Prostate gland (tissue), 2 donors: ENCODE results near the gene CHMP6. TPM values are rescaled to one million over a fixed set of nuclear protein-coding genes. Genes with fewer than 3 reads are reported as not detected.

Experiments used
- DNase-seq: peaks from one replicate; pipeline ENCODE4 v3.0.0-alpha.2; 2019; ENCODE audit warnings: low spot score
- H3K27ac ChIP-seq, 2 donors: fragments of 200-600 bp; sonication (generic); 2 replicates each; pipeline ENCODE4 v1.5.1; 2017 to 2019
- H3K27me3 ChIP-seq: fragments of 200-600 bp; sonication (generic); replicated peaks from 2 replicates; pipeline ENCODE4 v1.5.1; 2019; ENCODE audit not compliant: insufficient read depth
- H3K36me3 ChIP-seq, 2 donors: fragments of 200-600 bp; sonication (generic); 1 replicate in 1 of 2; 2 replicates in 1 of 2; pipeline versions ENCODE4 v1.5.1 to v1.8.1; 2017 to 2019
- H3K4me1 ChIP-seq: fragments of 200-600 bp; sonication (generic); replicated peaks from 2 replicates; pipeline ENCODE4 v1.5.1; 2019
- H3K4me3 ChIP-seq, 2 donors: fragments of 200-600 bp; sonication (generic); 2 replicates each; pipeline ENCODE4 v1.5.1; 2017 to 2019
- H3K9me3 ChIP-seq: fragments of 200-600 bp; sonication (generic); 2 replicates; pipeline ENCODE4 v1.5.1; 2017
- POLR2A ChIP-seq: fragments of 450-650 bp; IDR thresholded peaks from one replicate; pipeline ENCODE4 v1.6.1; 2016; ENCODE audit warnings: antibody characterized with exemption, mild to moderate bottlenecking
- POLR2AphosphoS5 ChIP-seq: sonication (generic); formaldehyde crosslinking; IDR thresholded peaks from one replicate; pipeline ENCODE4 v1.6.1; 2017; ENCODE audit warnings: antibody characterized with exemption
- WGBS: methylation state at CpG from one replicate; pipeline ENCODE4 v1.1.5; 2018; 5-methylcytosine and 5-hydroxymethylcytosine counted together
- intact Hi-C: fragments of 100-400 bp; cut with DNase I; formaldehyde crosslinking; loops from one replicate; pipeline ENCODE4 v1.14.2; 2022
- total RNA-seq, 2 donors: library from RNA; depleted of rRNA; stranded (reverse); fragments of >200 nt; gene quantifications; one replicate each; pipeline ENCODE4 v1.1.0, GENCODE V29; 2016
- TF ChIP-seq, protein P1 (sequence below), 4 experiments: fragments of 200-600 bp in 2 of 4; fragments of 450-650 bp in 2 of 4; sonication (generic) in 2 of 4; IDR thresholded peaks; 1 replicate in 3 of 4; 2 replicates in 1 of 4; pipeline ENCODE4 v1.5.1; 2016 to 2019; ENCODE audit warnings: antibody characterized with exemption in 4 of 4, mild to moderate bottlenecking in 2 of 4, moderate library complexity in 2 of 4

The CHMP6 gene
- total RNA-seq, 2 donors from 2014 or later, result 30.6 to 35.3 TPM

DNA sequence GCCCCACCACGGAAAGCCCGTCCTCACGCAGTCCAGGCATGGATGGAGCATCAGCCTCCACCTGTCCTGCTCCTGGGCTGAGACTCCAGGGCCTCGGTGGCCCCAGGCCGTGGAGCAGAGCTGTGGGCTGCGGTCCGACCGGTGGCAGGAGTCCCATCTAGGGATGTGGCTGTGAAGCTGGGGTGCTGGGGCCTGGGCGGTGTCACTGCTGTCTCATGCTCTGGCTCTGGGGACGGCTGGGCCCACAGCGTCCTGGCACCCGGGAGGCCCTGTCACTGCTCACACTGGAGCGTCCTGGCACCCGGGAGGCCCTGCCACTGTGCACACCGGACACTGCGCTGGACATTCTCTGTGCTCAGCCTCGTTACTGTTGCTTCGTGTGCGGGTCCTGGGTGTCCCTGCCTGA is 51.7 kb downstream of the CHMP6 start:
- TF ChIP-seq POLR2A (no peak), POLR2AphosphoS5 (no peak)
- TF ChIP-seq, protein P1, sequence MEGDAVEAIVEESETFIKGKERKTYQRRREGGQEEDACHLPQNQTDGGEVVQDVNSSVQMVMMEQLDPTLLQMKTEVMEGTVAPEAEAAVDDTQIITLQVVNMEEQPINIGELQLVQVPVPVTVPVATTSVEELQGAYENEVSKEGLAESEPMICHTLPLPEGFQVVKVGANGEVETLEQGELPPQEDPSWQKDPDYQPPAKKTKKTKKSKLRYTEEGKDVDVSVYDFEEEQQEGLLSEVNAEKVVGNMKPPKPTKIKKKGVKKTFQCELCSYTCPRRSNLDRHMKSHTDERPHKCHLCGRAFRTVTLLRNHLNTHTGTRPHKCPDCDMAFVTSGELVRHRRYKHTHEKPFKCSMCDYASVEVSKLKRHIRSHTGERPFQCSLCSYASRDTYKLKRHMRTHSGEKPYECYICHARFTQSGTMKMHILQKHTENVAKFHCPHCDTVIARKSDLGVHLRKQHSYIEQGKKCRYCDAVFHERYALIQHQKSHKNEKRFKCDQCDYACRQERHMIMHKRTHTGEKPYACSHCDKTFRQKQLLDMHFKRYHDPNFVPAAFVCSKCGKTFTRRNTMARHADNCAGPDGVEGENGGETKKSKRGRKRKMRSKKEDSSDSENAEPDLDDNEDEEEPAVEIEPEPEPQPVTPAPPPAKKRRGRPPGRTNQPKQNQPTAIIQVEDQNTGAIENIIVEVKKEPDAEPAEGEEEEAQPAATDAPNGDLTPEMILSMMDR (IDR thresholded peaks at IDR 0.05), result no peak
- Histone ChIP-seq H3K27ac (peak overlapping the region; percentile 90 to 95), H3K9me3 (no peaks in the 10 kb centered on the region), H3K4me1 (peaks cover 61% of the 10 kb centered on the region), H3K27me3 (no peaks in the 10 kb centered on the region), H3K36me3 (no peaks in the 10 kb centered on the region), H3K4me3 (no peak overlapping the region)
- intact Hi-C loops, result no loop called here
- DNase-seq, result no peak
- 82% methylated on average over 16 of the region's 19 CpGs for WGBS

DNA sequence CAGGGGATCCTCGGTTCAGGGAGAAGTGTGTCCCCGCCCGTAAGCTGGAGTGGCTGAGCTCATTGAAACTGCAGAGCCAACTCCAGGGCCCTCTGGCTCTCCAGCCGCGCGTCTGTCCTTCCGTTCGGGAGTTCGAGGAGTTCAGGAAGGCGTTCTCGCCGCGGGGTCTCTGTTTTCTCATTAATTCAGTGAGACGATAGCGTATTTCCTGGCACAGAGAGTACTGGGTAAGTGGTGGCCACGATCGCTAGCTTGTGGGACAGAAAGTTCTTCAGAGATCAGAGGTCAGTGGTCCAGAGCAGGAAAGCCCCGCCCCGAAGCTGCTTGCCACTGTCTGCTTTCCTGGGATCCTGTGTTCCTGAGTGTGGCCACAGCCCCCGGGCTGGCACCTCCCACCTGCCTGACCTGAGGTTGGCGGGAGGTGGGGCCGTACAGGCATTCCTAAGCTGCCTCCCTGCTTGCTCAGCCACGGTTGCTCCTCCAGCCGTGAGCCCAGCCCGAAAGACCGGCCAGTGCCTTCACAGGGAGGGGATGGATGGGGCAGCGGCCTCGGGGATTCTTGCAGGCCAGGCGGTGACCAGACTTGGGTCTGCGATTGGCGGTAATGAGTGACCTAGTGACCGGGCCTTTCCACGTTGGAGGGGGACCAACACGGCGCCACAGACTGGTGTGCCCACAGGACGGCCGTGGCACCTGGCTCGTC is 52.2 kb downstream of the CHMP6 start:
- WGBS, result 65% methylated on average over 35 of the region's 38 CpGs
- TF ChIP-seq, protein P1 (IDR thresholded peaks at IDR 0.05), result no peak
- peak; percentile 5 for TF ChIP-seq POLR2AphosphoS5
- peak; percentile 16 for TF ChIP-seq POLR2A
- DNase-seq, result no peak

DNA sequence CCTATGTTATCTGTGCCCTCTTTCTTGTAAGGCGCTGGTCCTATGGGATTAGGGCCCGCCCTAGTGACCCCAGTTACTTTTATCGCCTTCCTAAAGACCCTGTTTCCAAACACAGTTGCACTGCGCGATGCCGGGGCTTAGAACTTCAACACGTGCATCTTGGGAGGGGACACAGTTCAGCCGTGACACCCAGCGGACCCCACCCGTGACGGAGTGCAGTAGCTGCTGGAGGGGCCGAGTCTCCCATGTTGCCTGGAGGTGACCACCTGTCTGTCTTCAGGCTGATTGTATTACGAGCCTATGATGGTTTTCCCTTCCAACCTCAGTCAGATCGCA is 52.8 kb downstream of the CHMP6 start:
- Histone ChIP-seq H3K9me3 (no peaks in the 10 kb centered on the region), H3K36me3 (no peaks in the 10 kb centered on the region), H3K27ac (peak overlapping the region; percentile 90 to 95), H3K27me3 (no peaks in the 10 kb centered on the region), H3K4me1 (peaks cover 64% of the 10 kb centered on the region), H3K4me3 (no peak overlapping the region)
- TF ChIP-seq POLR2AphosphoS5 (no peak), POLR2A (no peak)
- TF ChIP-seq, protein P1 (IDR thresholded peaks at IDR 0.05), result no peak
- no peak for DNase-seq
- intact Hi-C loops, result no loop called here
- 65% methylated on average over 14 of the region's 14 CpGs for WGBS

More for the DNA sequence above, 52.2 kb downstream of the CHMP6 start:
- Histone ChIP-seq H3K4me1 (peaks cover 61% of the 10 kb centered on the region), H3K36me3 (no peaks in the 10 kb centered on the region), H3K9me3 (no peaks in the 10 kb centered on the region), H3K27ac (peak overlapping the region; percentile 90 to 95), H3K4me3 (no peak overlapping the region), H3K27me3 (no peaks in the 10 kb centered on the region)
- intact Hi-C loops, result no loop called here

DNA sequence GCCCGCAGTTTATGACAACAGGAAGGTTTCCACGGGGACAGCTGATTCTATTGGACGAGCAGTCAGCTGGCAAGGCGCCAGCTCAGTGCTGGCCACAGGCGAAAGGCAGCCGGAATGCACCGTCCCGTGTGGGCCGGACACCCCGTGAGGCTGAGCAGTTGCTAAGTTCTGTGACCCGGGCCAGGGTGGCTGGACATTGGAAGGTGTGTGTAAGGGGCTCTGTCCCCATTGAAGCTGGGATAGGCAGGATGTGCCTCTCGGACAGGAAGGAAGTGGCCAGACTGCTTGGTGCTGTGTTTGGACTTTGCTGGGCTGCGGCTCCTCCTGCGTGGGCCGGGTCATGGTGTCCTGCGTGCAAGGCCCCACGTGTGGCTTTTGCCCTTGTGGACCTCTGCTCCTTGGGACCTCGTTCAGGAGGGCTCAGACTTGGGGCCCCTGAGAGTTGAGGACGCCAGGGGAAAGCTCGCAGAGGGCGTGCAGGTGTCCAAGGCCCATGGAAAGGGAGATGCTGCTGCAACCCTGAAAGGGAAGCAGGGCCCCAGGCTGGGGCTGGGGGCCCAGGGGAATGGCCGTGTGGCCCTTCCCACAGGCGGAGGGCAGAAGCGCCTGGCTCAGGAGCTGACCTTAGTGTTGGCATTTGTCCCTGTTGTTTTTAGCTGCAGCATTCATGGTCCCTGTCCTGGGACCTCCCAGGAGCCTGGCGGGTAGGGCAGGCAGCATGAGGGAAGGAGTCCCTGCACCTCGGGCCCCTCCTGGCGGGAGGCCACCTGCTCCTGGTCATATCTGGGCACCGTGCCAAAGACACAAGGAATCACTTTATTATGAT is 53.3 kb downstream of the CHMP6 start:
- Histone ChIP-seq H3K36me3 (no peaks in the 10 kb centered on the region), H3K4me3 (no peak overlapping the region), H3K27me3 (no peaks in the 10 kb centered on the region), H3K27ac (peak overlapping the region; percentile 90 to 95), H3K9me3 (no peaks in the 10 kb centered on the region), H3K4me1 (peaks cover 64% of the 10 kb centered on the region)
- WGBS, result 29% methylated on average over 28 of the region's 28 CpGs
- TF ChIP-seq, protein P1 (IDR thresholded peaks at IDR 0.05), result peak in 1 of 4 experiments; percentile 10
- TF ChIP-seq POLR2A (no peak), POLR2AphosphoS5 (peak; percentile 84)
- intact Hi-C loops, result no loop called here
- DNase-seq, result peak; percentile 75
